Urothelium cell line (cell line): ENCODE results near the gene WDR46.
A peak's percentile ranks its signal among the peaks of the same experiment; 100 is the strongest.

ENCODE experiments used
- DNase-seq: peaks from one replicate; pipeline ENCODE4 v3.0.0; 2011; ENCODE audit warnings: low spot score, mixed read lengths
- FAIRE-seq: peaks from 2 replicates; lab custom pipeline; 2011; peaks lifted over from hg19 to GRCh38; lab: Jason Lieb, UNC

Gene WDR46

DNA sequence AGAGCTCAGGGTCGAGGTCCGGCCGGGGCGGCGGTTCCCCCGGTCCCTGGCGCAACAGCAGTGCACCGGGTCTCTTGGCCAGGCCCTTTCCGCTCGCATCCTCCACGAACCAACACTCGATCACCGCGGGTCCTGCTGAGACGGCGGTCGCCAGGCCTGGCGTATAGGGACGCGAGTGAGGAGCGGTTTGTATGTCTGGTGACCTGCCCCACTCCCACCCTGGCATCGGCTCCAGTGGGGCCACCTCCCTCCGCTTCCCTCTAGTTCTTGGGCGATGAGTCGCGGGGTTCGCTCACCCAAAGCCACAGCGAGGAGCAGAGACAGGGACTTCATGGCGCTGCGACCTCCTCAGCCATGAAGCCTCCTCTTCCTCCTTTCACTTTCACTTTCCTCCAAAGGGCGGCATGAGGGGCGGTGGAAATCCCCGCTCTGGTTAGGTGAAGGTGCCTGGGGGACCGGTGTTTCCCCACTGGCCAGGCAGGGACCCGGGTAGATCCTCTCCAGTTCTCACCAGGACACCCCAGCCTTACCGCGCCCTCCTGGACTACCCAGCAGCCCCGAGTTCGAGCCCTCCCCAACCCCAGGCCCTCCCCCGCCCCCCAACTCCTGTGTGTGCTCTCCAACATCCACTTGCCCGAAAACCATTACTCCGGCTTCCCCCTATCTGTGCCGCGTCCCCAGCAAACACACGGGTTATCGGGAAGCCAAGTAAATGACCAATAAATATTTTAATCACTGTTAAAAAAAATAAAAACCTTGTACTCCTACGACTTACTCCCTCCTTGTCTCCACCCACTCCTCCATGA is 24.9 kb upstream of the WDR46 start, which contains the start of gene TAPBP:
TAPBP (minus strand) TSS at position 370 of the 806 bp plus-strand sequence; CDS start at position 333, 37 bp downstream.
- FAIRE-seq (no peak), DNase-seq (peak; percentile 43)

DNA sequence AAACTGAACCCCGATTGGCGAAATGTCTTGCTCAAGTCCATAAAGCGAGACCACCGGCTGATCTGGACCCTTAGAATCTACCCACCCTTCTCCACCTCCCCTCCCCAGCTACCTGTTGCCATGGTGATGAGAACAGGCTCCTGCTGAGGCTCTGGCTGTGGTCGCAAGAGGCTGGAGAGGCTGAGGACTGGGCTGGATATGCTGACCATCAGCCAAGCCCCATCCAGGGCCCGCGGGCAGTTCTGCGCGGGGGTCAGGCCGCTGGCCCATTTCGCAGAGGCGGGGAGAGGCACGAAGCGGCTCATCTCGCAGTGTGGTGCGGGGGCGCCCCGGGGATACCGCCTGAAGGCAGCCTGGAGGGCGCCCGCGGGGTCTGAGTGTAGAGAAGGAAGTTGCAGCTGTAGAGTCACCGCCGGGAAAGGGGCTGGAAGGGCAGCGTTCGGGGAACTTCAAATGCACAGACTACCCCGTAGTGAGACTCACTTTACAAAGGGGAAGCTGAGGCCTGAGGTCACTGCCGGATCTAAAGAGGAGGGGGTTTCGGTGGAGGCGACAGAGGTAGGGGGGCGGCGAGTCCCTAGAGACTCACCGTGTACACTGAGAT is 24.2 kb upstream of the WDR46 start:
- no peak for FAIRE-seq

DNA sequence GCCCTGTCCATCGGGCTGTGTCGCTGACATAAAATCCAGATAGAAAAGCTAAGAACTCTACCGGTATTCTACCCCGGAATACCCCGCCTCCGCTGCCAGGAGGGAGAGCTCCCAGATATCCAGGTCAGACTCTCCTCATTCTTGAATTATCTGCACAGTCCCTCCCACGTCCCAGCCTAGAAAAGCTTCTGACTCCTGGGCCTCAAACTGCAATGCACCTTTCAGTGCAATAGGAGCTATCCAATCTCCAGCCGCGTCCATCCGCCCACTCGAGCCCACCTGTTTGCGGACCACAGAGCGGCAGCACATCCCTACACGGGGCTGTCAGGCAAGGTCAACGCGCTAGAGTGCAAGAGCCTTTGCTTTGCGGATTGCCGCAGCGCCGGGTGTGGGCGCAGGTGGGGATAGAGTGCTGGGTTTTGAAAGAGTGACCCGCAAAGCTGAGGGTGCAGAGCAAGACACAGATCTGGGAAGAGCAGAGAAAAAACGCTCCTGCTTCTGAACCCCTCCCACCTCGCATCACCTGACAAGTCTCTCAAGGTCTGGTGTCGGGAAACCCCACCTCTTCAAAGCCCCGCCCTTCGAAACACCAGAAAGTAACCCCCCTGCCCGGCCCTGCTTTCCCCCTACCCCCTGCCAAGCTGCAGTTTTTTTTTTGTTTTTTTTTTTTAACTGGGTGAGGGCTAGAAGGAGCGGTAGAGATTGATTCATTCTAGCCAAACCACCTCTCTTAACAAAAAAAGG is 23.5 kb upstream of the WDR46 start:
- FAIRE-seq, result no peak
- peak; percentile 84 for DNase-seq

More for the DNA sequence above, 24.2 kb upstream of the WDR46 start:
- DNase-seq, result peak; percentile 22

DNA sequence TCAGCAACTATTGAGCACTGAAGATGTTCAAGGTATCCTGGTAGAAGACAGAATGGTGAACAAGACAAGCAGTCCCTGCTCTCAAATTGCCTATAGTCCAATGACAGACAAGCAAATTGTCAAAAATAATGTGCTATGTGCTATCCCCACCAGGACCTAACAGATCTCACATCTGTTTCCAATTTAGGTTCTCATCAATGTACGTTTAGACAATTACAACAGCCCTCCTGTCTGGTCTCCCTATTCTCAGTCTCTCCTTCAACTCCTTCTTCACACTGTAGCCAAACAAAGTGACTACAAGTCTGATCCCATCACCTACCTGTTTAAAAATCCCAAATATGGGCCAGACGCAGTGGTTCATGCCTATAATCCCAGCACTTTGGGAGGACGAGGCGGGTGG is 17.3 kb upstream of the WDR46 start:
- FAIRE-seq (no peak), DNase-seq (no peak)

DNA sequence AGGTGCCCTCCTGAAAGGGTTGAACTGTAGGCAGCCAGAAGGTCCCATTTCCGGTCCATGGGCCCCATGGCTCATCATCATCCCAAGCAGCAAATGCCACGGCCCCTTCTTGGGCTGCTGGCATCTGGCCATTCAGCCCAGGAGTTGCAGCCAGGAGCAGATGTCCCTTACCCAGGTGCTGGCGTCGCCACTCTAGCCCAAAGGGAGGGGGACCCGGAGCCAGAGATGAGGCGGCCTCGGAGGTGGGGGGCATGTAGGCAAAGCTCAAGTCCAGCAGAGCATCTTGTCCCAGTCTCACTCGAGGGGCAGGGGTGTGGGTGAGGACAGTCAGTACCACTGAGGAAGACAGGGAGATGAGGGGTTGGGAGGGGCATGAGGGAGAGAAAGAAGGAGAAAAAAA is 16.0 kb upstream of the WDR46 start:
- FAIRE-seq (no peak), DNase-seq (no peak)

DNA sequence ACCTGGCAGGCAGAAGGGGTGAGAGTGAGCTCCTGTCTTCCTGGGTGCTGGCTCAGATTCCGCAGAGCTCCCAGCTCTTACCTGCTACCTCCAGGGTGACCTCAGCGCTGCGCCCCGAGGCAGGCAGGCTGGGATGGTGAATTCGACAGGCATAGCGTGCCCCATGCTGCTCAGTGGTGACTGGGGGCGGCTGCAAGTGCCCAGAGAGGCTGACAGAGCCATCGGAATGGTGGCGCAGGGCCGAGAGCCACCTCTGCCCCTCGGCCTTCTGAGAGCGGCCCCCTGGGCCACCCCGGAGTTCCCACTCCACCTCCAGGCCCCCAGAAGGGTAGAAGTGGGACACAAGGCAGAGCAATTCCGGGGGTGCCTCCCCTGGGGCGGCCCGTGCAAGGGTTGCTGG is 15.2 kb upstream of the WDR46 start:
- DNase-seq, result no peak
- FAIRE-seq, result no peak

DNA sequence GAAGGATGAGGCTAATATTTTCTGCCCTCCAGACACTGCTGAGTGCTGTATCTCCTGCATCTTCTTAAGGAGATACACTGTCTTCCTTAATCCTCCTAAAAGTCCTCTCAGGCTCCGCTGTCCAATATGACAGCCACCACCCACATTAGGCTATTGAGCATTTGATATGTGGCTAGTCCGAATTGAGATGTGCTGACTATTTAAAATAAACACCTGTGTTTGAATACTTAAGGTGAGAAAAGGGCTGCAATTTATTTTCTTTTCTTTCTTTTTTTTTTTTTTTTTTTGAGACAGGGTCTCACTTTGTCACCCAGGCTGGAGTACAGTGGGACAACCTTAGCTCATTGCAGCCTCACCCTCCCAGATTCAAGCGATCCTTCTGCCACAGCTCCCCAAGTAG is 12.8 kb upstream of the WDR46 start:
- FAIRE-seq (no peak), DNase-seq (no peak)

DNA sequence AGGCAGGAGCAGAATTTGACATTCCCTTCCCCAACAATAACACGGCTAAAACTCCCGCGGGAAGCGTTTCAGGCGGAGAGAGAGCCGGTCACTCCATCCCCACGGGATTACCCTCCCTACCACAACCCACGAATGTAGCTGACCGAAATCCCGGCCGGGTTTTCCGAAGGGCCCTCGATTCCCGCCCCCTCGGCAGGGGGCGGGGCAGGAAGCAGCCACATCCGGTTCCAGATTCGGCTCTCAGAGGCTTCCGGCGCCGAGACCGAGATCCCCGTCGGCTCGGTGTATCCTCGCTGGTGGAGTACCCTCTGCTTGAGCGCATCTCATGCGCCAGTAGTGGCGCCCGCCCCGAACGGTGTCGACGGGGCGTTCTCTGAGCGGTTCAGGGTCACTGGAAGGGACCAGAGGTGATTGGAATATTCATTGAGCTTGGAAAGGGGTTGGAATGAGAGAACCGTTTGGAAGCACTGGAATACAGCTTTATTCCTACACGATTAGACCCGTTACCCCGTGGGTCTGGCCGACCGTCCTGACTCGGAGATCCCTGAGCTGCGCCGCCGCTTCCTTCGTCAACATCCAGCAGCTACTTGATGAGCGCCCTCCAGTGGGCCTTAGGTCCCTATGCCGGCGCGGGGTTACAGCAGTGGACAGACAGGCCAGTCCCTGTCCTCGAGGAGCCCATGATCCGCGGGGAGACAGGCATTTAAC is 10.4 kb upstream of the WDR46 start:
- FAIRE-seq (no peak), DNase-seq (peak; percentile 89)

DNA sequence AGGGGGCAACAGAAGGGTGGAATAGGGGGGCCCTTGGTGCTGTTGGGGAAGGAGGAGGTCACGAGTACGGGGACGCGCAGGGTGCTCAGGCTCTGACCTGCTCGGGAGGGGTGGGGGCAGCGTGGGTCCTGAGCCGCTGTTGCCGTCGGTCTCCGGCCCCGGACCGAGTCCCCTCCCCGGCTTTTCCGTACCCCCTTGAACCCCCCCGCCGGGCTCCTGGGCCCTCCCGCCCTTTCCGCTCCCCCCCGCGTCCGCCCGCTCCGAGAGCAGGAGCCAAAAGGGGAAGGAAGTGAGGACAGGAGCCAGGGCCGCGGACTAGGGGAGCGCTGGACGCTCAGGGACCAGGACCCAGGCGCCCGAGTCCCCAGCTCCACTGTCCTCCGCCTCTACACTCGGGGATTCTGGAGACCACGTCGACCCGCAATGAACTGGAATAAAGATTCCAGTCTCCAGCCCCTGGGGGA is 9.8 kb upstream of the WDR46 start, which contains the start of gene RGL2:
RGL2 (minus strand) TSS at position 170 of the 464 bp plus-strand sequence. CDS start 332 bp downstream, outside the sequence.
- DNase-seq (peak; percentile 45), FAIRE-seq (no peak)

DNA sequence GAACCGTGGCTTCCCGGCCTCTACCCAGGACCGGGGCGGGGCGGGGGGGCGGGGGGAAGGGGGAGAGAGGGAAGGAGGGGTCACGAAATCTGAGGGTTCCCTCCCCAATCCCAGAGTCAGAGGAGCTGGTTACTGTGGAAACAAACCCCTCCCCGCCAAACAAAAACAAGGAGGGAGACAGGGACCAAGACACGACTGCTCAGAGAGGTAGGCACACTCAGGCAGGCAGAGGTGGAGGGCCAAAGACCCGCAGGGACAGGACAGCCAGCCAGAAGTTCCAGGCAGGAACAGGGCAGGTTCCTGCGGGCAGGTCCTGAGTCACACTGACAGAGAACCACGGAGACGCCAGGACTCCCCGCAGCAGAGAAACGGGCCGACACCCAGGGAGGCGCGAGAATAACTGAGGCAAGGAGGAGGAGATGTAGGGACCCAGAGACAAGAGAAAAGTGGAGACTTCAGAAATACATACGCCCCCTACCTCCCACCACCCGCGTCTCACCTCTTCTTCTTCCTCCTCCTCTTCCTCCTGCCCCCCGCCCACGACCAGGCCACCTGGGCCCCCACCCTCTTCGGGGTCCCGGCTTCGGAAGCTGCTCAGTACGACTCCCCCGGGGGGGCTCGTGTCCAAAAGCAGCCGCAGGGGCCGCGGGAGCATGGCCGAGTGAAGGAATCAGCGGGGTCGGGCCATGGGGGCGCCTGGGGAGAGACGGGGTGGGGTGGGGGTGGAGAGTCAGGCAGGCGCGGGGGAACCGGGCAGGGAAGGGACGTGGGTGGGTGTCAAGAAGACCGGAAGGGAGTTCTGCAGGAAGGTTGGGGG is 9.1 kb upstream of the WDR46 start:
- DNase-seq (peak; percentile 82), FAIRE-seq (no peak)

DNA sequence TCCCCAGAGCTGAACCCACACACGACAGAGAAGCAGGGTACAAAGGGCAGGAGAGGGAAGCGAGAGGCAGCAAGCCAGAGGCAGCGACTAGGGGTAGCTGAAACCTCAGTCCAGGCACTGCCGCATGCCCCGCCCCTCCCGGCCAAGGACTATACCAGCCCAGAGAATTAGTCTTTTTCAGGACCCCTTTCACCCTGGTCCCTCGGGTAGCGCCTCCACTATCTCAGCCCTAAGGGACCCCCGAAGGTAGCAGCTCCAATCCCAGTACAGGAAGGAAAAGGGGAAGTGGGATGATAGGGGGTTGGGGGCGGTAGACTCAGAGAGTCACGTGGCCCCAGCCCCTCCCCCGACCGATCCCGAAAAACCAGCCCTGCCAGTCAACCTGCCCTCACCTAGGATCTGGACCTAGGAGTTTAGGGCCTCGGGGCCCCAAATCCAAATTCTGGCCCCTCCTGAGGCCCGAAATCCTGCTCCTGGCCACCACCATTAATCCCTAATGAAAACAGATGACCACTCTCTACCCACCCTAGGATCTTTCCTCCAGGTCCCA is 8.4 kb upstream of the WDR46 start:
- FAIRE-seq (no peak), DNase-seq (peak; percentile 36)

DNA sequence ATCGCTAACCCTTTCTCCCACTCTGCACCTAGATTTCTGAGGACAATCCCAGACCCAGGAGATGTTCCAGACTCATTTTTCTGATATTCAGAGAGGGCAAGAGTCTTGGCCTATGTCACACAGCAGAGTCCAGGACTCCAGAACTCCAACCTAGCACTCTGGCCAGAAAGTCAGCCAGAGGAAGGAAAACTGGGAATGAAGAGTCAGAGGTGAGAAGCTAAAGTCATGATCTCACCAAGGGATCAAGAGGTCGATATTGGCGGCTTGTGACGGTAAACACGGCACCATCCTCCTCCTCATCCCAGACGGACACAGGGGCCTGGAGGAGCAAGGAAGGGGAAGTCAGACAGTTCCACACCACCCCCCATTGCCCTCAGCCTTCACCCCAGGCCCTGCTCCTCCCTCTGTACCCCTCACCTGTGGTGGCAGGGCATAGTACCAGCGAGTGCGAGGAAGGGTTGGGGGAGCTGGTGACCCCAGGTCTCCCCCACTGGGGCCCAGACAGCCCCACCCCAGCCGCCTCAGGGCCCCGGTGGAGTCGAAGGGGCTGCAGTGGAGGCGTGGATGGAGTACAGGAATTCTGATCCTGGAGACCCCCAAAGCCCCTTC is 7.9 kb upstream of the WDR46 start:
- FAIRE-seq (no peak), DNase-seq (no peak)

DNA sequence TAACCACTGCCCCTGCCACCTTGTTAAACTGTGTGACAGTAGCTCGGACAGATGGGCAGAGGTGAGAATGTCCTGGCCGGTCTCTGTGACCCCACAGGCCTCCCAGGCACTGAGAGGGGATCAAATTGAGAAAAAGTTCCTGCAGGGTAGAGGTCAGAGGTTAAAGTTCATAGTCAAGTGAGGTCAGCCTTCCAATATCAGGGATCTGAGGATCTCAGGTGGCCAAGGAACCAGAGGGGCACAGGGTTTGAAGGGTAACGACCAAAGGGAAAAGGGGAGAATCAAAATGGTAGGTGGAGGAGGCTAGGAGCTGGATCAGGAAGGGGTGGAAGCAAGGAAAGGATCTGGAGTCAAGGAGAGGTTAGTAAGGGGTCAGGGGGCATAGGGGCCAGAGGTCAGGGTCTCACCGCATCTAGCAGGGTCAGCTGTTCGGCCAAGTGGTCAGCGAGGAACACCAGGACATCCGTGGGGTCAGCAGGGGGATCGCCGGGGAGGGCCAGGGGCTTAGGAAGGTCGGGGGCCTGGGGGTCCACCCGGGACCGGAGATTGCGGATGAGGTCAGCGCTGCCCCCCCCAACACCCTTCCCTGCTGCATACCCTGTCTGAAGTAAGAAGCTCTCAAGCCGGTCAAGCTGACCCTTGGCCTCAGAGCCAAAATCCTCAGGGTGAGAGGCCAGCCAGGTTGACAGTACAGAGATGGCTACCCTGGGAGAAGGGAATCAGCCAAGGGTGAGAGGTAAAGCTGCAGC is 6.8 kb upstream of the WDR46 start:
- FAIRE-seq (no peak), DNase-seq (no peak)

DNA sequence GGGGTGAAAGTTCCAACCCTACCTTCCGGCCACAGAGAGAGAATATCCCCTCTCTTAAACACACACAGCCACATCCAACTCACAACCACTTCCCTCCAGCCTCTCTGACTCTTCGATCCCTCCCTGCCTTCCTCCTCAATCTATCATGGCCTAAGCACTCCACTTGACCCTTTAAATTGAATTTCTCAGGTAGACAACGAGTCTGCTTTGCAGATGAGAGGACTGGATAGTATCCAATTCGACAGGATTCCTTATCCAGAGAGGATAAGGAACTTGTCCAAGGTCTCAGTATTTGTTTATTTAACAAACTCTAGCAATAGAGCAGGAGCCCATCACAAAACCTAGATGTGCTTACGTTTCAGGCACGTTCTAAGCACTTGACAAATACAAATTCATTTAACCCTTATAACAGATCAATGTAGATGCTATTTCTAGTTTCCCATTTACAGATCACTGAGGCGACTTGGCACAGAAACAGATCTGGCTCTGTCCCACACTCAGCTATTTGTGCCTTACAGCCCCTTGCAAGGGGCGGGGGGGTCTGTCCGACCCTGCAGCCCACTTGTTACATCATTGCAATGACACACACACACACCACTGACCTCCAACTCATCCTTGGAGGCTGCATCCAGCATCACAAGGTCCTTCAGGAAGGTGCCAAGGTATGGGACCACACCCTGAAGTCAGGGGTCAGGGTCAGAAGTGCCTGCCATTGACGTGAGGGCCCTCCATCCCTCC is 5.2 kb upstream of the WDR46 start:
- no peak for FAIRE-seq
- no peak for DNase-seq

DNA sequence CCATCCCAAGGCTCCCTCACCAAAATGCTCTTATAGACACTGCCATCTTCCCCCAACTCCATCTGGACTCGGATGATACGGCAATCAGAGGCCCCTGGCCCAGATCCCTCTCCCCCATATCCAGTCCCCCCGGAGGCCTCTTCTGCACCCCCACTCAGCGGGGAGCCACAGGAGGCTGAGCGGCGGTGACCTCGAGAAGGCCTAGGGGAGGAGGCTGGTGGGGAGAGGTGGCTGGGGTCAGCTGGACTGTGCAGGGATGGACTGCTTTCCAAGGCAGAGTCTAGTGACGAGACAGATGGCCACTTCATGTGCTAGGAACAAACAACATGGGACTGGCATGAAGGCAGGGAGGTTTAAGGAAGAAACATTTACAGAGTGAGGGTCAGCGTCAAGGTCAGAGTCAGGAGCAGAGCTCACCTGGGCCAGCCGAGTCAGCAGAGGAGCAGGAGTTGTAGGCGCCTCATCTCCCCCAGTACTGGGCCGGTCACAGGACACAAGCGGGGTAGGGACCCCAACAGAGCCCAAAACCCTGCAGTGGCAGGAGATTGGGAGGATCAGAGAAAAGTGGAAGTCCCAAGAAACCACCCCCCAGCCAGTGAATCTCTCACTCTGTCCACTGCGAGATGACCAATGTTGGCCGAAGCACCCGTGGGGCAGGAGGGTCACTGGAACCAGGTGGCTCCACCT is 4.1 kb upstream of the WDR46 start:
- DNase-seq (no peak), FAIRE-seq (no peak)

DNA sequence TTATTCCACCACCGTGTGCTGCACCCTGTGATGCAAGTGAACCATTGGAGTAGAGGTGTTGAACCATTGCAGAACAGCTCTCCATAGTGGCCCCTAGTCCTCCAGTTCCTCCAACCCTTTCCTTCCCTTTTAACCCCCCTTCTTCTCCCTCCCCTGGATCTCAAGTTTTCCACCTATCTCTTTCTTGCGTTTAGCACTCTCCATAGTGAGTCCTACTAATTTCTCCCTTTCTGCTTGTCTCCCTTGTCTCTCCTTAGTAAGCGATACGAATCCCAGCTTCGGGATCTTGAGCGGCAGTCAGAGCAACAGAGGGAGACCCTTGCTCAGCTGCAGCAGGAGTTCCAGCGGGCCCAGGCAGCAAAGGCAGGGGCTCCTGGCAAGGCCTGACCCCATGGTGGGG is 1.4 kb upstream of the WDR46 start:
- FAIRE-seq (no peak), DNase-seq (no peak)

DNA sequence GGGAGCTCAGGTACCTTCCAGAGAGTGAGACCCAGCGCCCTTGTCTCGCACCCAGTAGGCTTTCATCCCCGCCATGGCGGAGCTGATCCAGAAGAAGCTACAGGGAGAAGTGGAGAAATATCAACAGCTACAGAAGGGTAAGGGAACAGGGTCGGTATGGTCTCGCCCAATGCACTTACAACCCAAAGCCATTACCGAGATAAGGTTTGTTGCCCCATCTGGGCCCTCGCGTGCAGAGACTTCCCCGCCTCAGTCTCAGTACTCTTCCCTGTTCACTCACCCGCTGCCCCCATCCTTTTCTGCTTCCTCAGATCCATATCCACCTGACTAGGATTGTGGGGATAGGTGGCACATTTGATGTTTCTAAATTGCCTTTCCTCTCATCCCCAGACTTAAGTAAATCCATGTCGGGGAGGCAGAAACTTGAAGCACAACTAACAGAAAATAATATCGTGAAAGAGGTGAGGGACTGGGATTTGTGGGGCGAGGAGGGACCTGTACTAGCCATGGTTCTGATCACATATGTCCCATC is 811 bp upstream of the WDR46 start:
- no peak for DNase-seq
- no peak for FAIRE-seq
